HG03460 (cell line): ENCODE results near the gene SLC16A2.

Source experiments
- ATAC-seq: cut with Tn5 transposase; IDR thresholded peaks from one replicate; pipeline ENCODE4 v1.9.1; 2021; ENCODE audit not compliant: unreplicated experiment

SLC16A2 gene

DNA sequence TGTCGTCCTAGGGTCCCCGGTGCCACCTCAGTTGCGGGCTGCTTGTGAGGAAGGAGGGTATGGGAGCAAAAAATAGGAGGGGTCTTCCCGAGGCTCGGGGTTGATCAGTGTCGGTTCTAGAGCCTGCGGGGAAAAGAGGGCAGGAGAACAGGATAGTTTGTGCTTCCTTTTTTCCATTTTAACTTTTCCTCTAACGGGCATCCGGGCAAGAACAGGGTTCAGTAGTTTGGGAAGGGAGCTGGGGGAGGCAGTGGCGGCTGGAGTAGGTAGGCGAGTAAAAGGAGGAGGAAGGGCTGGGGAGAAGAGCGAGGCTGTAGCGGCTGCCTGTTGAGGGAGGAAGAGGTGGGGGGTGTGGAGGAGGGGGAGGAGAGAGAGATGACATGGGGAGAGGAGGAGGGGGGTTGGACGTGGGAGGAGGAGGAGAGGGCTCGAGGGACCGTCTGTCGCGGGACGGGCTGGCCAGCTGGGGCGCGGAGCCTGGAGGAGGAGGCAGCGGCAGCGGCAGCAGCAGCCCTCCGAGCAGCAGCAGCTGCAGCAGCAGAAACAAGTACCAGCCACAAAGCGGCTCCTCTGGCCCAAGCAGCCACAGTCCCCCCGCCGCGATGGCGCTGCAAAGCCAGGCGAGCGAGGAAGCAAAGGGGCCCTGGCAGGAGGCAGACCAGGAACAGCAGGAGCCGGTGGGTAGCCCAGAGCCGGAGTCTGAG, at the start of gene SLC16A2:
TSS of gene SLC16A2 (plus strand) at position 458 of the 704 bp plus-strand sequence. CDS start at position 603, 145 bp downstream.
- ATAC-seq, result no peak

DNA sequence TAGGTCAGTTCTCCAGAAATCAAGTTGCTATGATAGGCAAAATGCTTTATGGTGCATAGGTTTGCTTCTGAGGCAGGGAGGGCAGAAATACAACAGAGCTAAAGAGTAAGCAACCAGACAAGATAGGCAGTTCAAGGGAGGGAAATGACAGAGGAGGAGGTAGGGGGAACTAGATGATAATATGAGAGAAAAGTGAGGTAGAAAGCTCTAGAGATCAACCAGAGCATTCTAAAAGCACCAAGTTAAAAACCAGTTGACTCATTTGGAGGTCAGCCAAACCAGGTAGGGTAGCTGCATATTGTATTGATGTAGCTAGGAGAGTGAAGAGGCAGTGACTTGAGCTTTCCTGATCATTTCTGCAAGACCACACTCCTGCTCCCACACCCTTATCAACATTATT, 49.0 kb upstream of the SLC16A2 start:
- no peak for ATAC-seq

- ATAC-seq, result no peak
These were observed 44.0 kb upstream of the SLC16A2 start for GRCh38 chrX:74377282-74377681.

DNA sequence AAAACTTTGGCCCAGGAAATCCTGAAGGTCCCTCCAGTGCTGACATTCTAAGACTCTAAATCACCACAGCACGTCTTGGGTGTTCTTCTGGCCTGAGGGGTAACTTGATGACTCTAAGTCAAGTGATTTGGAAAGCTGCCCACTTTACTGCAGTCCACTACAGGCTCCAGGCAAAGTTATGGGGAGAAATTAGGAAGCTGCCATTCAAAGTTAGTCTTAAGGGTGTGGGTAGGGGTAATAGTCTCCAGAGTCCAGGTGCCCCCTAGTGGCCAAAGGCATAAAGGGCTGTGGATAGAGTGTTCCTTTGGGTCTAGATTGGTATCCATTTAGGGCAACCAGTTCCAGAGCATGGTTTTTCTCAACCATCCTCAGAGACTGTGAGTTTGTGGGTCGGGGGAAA, 38.7 kb upstream of the SLC16A2 start:
- peak; percentile 70 for ATAC-seq

DNA sequence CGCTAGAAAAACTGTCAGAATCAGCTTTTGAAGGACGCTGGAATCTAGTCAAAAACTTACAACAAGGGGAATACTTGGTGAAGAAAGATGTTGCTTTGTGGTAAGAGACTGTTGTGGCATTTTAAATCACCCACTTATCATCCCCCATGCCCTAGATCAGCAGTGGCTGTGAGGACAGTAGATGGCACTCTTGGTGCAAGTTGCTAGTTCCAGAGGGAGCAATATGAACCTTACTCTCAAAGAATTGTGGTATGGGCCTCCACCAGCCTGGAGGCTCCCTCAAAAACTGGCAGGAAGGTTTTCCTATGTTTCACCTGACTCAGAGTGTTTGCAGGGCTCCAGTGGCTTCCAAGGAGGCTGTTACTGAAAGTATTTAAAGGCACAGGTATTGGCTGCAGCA, 37.7 kb upstream of the SLC16A2 start:
- ATAC-seq, result no peak

DNA sequence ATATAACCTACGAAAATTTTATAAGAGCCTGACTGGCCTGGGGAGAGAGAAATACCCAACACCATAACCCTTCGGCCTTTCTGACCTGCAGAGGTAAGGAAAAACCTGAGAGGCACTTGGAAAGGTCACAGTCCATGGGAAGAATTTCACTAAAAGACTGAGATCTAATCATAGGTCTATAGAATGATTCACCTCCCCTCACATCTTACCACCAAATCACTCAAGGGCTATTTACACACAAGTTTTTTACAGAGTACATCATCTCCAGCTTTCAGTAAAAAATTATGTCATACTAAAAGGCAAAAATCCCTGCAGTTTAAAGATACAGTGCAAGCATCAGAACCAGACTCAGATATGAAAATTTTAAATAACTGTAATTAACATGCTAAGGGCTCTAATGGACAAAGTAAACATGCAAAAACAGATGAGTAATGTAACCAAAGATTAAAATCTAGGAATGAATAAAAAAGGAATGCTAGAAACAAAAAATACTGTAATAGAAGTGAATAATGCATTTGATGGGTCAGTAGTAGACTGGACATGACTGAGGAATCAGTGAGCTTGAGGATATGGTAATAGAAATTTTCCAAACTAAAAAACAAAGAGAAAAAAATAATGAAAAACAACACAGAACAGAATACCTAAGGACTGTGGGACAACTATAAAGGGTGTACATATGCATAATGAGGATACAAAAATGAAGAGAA, 32.1 kb upstream of the SLC16A2 start:
- no peak for ATAC-seq

- no peak for ATAC-seq
These were observed 25.7 kb upstream of the SLC16A2 start for GRCh38 chrX:74395556-74395955.

DNA sequence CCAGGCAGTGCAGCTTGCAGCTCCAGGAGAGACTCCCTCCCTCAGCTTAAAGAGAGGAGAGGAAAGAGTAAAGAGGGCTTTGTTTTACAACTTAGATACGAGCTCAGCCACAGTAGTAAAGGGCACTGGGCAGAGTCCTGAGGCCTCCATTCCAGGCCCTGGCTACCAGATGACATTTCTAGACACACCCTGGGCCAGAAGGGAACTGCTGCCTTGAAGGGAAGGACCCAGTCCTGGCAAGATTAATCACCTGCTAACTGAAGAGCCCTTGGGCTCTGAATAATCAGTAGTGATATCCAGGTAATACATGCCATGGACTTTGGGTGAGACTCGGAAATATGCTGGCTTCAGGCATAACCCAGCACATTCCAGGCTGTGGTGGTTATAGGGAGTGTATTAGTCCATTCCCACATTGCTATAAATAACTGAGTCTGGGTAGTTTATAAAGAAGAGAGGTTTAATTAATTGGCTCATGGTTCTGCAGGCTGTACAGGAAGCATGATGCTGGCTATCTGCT, 15.3 kb upstream of the SLC16A2 start:
- no peak for ATAC-seq

- no peak for ATAC-seq
These were observed 13.0 kb upstream of the SLC16A2 start for GRCh38 chrX:74408304-74408703.

DNA sequence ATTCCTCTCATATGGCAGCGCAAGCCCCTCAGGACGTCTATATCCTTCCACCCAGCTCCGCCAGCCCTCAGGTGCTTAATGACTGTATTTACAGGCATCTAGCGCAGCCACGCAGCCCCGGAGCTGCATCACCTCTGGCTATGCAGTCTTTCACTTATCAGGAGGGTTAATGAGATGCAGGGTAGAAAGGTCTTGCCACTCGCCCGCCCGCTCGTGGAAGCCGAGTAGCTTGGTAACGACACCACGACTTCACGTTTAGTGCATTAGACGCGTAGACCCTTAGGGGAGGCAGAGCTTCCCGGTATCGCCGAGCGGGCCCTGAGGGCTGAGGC, 1.5 kb upstream of the SLC16A2 start:
- ATAC-seq, result no peak

GRCh38 chrX:74420196-74421035, 877 bp upstream of the SLC16A2 start:
- no peak for ATAC-seq

DNA sequence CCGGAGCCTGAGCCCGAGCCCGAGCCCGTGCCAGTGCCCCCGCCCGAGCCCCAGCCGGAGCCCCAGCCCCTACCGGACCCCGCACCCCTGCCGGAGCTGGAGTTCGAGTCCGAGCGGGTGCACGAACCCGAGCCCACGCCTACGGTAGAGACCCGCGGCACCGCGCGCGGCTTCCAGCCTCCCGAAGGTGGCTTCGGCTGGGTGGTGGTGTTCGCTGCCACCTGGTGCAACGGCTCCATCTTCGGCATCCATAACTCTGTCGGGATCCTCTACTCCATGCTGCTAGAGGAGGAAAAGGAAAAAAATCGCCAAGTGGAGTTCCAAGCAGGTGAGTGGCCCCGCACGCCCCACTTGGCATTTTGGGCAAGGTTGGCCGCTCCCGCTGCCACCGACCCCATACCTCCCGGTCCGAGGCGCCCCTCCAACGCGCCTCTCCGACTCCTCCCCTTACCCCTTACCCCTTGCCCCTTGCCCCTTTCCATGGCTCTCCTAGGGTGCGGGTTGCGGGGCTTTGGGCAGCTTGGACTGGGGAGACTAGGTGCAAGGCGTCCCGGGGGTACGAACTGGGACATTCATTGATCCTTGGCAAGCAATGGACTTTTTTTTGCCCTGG, 553 bp downstream of the SLC16A2 start:
- no peak for ATAC-seq

GRCh38 chrX:74422576-74423288, 1.4 kb downstream of the SLC16A2 start:
- no peak for ATAC-seq

- no peak for ATAC-seq
These were observed 2.2 kb downstream of the SLC16A2 start for GRCh38 chrX:74423289-74423998.

- ATAC-seq, result no peak
These were observed 4.8 kb downstream of the SLC16A2 start for GRCh38 chrX:74426071-74426470.

DNA sequence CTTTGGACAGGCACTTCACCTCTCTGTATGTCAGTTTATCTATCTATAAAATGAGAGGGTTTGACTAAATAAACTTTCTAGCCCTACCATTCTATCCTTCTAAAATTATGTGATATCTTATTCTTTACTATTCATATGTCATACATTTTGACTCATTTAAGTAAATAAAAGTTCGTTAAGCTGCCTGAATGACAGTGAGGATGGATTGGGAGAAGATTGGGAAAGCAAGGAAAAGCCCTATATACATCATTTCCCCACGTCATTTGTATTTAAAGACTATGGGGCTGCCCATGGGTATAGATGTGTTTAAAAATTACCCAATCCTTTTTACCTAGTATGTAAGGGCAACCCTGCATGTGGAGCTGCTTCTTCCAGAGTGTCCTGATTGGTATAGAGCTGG, 5.3 kb downstream of the SLC16A2 start:
- no peak for ATAC-seq

GRCh38 chrX:74431797-74432196, 10.5 kb downstream of the SLC16A2 start:
- no peak for ATAC-seq

GRCh38 chrX:74434336-74434735, 13.0 kb downstream of the SLC16A2 start:
- ATAC-seq, result no peak

- ATAC-seq, result no peak
These were observed 16.2 kb downstream of the SLC16A2 start for GRCh38 chrX:74437530-74437929.

GRCh38 chrX:74438764-74439163, 17.5 kb downstream of the SLC16A2 start:
- ATAC-seq, result no peak
